Keratinocyte (primary cell): ENCODE measurements around the gene MAD2L2. TPM values are rescaled to one million over a fixed set of nuclear protein-coding genes. Genes with fewer than 3 reads are reported as not detected.

Experiments used
- DNase-seq: peaks from one replicate; pipeline ENCODE4 v3.0.0-alpha.2; 2011; ENCODE audit warnings: low read depth, missing footprints, low spot score
- FAIRE-seq: peaks from 2 replicates; lab custom pipeline; 2011; peaks lifted over from hg19 to GRCh38; lab: Jason Lieb, UNC
- H2AFZ ChIP-seq: 2 replicates; pipeline ENCODE4 v1.6.0; 2012; ENCODE audit warnings: low read length, control low read depth, inconsistent platforms; ENCODE audit not compliant: control insufficient read depth
- H3K27ac ChIP-seq: 2 replicates; pipeline ENCODE4 v1.5.1; 2011; ENCODE audit warnings: low read length; ENCODE audit not compliant: control insufficient read depth, insufficient read depth
- H3K27me3 ChIP-seq: 3 replicates; pipeline ENCODE4 v1.6.0; 2011; ENCODE audit warnings: low read length; ENCODE audit not compliant: control insufficient read depth, insufficient read depth; ENCODE audit errors: extremely low read depth
- H3K36me3 ChIP-seq, 2 experiments: 2 replicates in 1 of 2; 3 replicates in 1 of 2; pipeline ENCODE4 v1.5.1; 2011; ENCODE audit warnings: low read length in 2 of 2, mild to moderate bottlenecking in 1 of 2; ENCODE audit not compliant: control insufficient read depth in 2 of 2, insufficient read depth in 2 of 2; ENCODE audit errors: extremely low read depth in 1 of 2
- H3K4me1 ChIP-seq: 3 replicates; pipeline ENCODE4 v1.5.1; 2011; ENCODE audit warnings: low read length; ENCODE audit not compliant: control insufficient read depth, insufficient read depth; ENCODE audit errors: extremely low read depth
- H3K4me2 ChIP-seq: 3 replicates; pipeline ENCODE4 v1.6.0; 2011; ENCODE audit warnings: low read depth, low read length; ENCODE audit not compliant: control insufficient read depth, insufficient read depth; ENCODE audit errors: extremely low read depth
- H3K4me3 ChIP-seq, 3 experiments: fragments of 200-600 bp in 1 of 3; sonication (generic) in 1 of 3; 2 replicates in 2 of 3; 3 replicates in 1 of 3; pipeline ENCODE4 v1.5.1; 2011 to 2016; ENCODE audit warnings: low read length in 3 of 3, mild to moderate bottlenecking in 3 of 3, control low read depth in 2 of 3, inconsistent platforms in 1 of 3, low read depth in 1 of 3, mixed read lengths in 1 of 3, mixed run types in 1 of 3, moderate library complexity in 1 of 3; ENCODE audit not compliant: control insufficient read depth in 2 of 3, insufficient read depth in 2 of 3; ENCODE audit errors: extremely low read depth in 1 of 3
- H3K79me2 ChIP-seq: 2 replicates; pipeline ENCODE4 v1.6.0; 2012; ENCODE audit warnings: low read length; ENCODE audit not compliant: control insufficient read depth, insufficient read depth
- H3K9ac ChIP-seq: 3 replicates; pipeline ENCODE4 v1.6.0; 2011; ENCODE audit warnings: low read length; ENCODE audit not compliant: control insufficient read depth, insufficient read depth; ENCODE audit errors: extremely low read depth
- H3K9me1 ChIP-seq: 3 replicates; pipeline ENCODE4 v1.6.0; 2011; ENCODE audit warnings: low read length; ENCODE audit not compliant: control insufficient read depth, insufficient read depth; ENCODE audit errors: extremely low read depth
- H3K9me3 ChIP-seq: 2 replicates; pipeline ENCODE4 v1.5.1; 2012; ENCODE audit warnings: low read depth, low read length; ENCODE audit not compliant: control insufficient read depth
- H4K20me1 ChIP-seq: 3 replicates; pipeline ENCODE4 v1.6.0; 2011; ENCODE audit warnings: low read length; ENCODE audit not compliant: control insufficient read depth, insufficient read depth; ENCODE audit errors: extremely low read depth
- EZH2 ChIP-seq: IDR thresholded peaks from one replicate; pipeline ENCODE4 v1.6.1; 2012; ENCODE audit warnings: inconsistent platforms, mild to moderate bottlenecking, low read length, moderate library complexity
- dilution Hi-C: fragments of 300-500 bp; cut with MboI; formaldehyde crosslinking; loops from one replicate; pipeline ENCODE4 v1.7.0; 2020; ENCODE audit warnings: low sequenced_read_pairs; ENCODE audit not compliant: extremely low pct_ligation_motif_present
- polyA plus RNA-seq, 5 experiments: library from polyadenylated mRNA; depleted of rRNA in 3 of 5; stranded (reverse) in 3 of 5; stranded (forward) in 1 of 5; unstranded in 1 of 5; fragments of >200 nt; gene quantifications; 1 replicate in 1 of 5; 2 replicates in 3 of 5; 3 replicates in 1 of 5; pipeline versions ENCODE4 v1.2.1 to v1.2.3, GENCODE V29; 2011 to 2012; ENCODE audit warnings: missing spikeins in 2 of 5, low read depth in 1 of 5, low replicate concordance in 1 of 5
- TF ChIP-seq, protein P1 (sequence below), 3 experiments: IDR thresholded peaks in 1 of 3; conservative IDR thresholded peaks in 1 of 3; optimal IDR thresholded peaks in 1 of 3; 2 replicates in 2 of 3; 3 replicates in 1 of 3; pipeline versions ENCODE3 to v1.5.1; 2011; ENCODE audit warnings: low read length in 3 of 3, mild to moderate bottlenecking in 3 of 3, moderate library complexity in 2 of 3, control low read depth in 1 of 3, inconsistent platforms in 1 of 3; ENCODE audit not compliant: insufficient read depth in 2 of 3; ENCODE audit errors: extremely low read depth in 1 of 3

The MAD2L2 gene
- polyA plus RNA-seq, 1 donor (not counting 4 experiments of a cell fraction or from before 2014, with no cell fraction given), result 24.8 TPM

DNA sequence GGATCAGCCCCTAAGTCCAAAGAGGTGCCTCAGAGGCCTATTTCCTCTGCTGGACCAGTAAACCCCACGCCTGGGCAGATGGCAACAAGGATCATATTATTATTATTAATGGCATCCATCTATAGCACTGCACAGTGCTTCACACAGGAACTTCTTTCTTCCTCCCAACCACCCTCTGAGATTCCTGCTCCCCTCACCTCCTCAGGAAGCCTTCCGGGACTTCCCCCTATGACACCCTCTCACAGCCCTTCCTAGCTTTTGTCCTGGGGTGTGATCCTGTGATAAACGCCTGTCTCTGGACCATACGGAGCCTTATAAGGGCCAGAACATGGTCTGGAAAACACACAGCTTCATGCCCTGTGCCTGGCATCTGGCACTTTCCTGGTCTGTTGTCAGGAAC lies 29.9 kb downstream of the MAD2L2 start:
- H3K79me2 ChIP-seq, result peaks cover 7% of the 10 kb centered on the region
- H3K9me1 ChIP-seq, result no peaks in the 10 kb centered on the region
- peaks cover 26% of the 10 kb centered on the region for H3K4me1 ChIP-seq
- H3K27ac ChIP-seq, result no peak overlapping the region
- peaks cover 0 to 5% of the 10 kb centered on the region in 2 experiments for H3K36me3 ChIP-seq
- no peak overlapping the region for H3K4me3 ChIP-seq
- no peak for TF ChIP-seq EZH2
- TF ChIP-seq, protein P1, sequence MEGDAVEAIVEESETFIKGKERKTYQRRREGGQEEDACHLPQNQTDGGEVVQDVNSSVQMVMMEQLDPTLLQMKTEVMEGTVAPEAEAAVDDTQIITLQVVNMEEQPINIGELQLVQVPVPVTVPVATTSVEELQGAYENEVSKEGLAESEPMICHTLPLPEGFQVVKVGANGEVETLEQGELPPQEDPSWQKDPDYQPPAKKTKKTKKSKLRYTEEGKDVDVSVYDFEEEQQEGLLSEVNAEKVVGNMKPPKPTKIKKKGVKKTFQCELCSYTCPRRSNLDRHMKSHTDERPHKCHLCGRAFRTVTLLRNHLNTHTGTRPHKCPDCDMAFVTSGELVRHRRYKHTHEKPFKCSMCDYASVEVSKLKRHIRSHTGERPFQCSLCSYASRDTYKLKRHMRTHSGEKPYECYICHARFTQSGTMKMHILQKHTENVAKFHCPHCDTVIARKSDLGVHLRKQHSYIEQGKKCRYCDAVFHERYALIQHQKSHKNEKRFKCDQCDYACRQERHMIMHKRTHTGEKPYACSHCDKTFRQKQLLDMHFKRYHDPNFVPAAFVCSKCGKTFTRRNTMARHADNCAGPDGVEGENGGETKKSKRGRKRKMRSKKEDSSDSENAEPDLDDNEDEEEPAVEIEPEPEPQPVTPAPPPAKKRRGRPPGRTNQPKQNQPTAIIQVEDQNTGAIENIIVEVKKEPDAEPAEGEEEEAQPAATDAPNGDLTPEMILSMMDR (optimal IDR thresholded peaks at IDR 0.05 in 1 of 3, IDR thresholded peaks at IDR 0.05 in 1 of 3, conservative IDR thresholded peaks at IDR 0.05 in 1 of 3; ENCODE audit: extremely low read depth in 1 of 3, insufficient read depth in 2 of 3, low read length in 3 of 3), result no peak
- H2AFZ ChIP-seq, result no peak overlapping the region
- no peak for DNase-seq
- no peak overlapping the region for H3K9ac ChIP-seq
- dilution Hi-C loops, result no loop called here
- no peak for FAIRE-seq
- no peaks in the 10 kb centered on the region for H3K9me3 ChIP-seq
- H3K4me2 ChIP-seq, result no peak overlapping the region
- no peaks in the 10 kb centered on the region for H4K20me1 ChIP-seq
- H3K27me3 ChIP-seq, result no peaks in the 10 kb centered on the region

GRCh38 chr1:11650331-11650991 lies 30.5 kb downstream of the MAD2L2 start:
- H3K36me3 ChIP-seq, result peaks cover 0 to 5% of the 10 kb centered on the region in 2 experiments
- no peaks in the 10 kb centered on the region for H3K9me3 ChIP-seq
- FAIRE-seq (no peak), DNase-seq (no peak)
- dilution Hi-C loops, result no loop called here
- H3K9me1 ChIP-seq, result no peaks in the 10 kb centered on the region
- no peak overlapping the region for H3K4me2 ChIP-seq
- peaks cover 3% of the 10 kb centered on the region for H3K79me2 ChIP-seq
- no peaks in the 10 kb centered on the region for H4K20me1 ChIP-seq
- no peak overlapping the region for H3K27ac ChIP-seq
- no peak overlapping the region for H3K9ac ChIP-seq
- H3K27me3 ChIP-seq, result no peaks in the 10 kb centered on the region
- H2AFZ ChIP-seq, result no peak overlapping the region
- peaks cover 21% of the 10 kb centered on the region for H3K4me1 ChIP-seq
- no peak overlapping the region for H3K4me3 ChIP-seq
- no peak for TF ChIP-seq EZH2
- TF ChIP-seq, protein P1 (optimal IDR thresholded peaks at IDR 0.05 in 1 of 3, IDR thresholded peaks at IDR 0.05 in 1 of 3, conservative IDR thresholded peaks at IDR 0.05 in 1 of 3; ENCODE audit: extremely low read depth in 1 of 3, insufficient read depth in 2 of 3, low read length in 3 of 3), result peak in 1 of 3 experiments; percentile 43
